ENCODE results near the gene TAF11L9.

GRCh38 chr5:17620627-17621026, 26.4 kb upstream of the TAF11L9 start:
- no peak for TF ChIP-seq CTCF (IDR thresholded peaks at IDR 0.05)
- no peak for TF ChIP-seq POLR2A (IDR thresholded peaks at IDR 0.05)
- no peak for TF ChIP-seq POLR2AphosphoS5 (IDR thresholded peaks at IDR 0.05)
